ENCODE measurements around the gene GPC5. TPM values are rescaled to one million over a fixed set of nuclear protein-coding genes. Genes with fewer than 3 reads are reported as not detected.

Gene GPC5
- total and polyA plus RNA-seq, 2 donors (not counting 3 experiments of a cell fraction or from before 2014, with no cell fraction given), result 0.59 to 0.97 TPM

DNA sequence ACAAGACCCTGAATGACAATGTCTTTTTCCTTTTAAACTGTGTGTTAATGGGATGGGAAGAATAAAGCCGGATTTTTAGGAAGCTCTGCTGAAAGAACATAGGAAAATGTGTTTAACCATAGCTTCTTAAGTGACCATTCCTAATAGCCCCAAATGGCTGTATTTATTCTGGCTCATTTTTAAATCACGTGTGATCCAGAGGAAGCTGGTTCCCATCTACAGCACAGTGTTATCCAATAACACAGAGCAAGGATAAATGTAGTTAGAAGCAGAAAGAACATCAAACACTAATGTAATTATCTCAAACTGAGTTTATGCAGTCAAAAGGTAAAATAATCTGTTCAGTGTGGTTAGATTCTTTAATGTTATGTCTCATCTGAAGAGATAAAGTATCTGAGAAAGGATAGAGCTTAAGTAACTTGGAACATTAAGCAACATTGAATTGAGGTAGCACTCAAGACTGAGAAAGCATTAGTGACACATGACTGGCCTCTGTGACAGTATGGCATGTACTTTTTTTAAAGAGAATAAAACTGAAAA lies 853.3 kb downstream of the GPC5 start:
- dilution Hi-C loops (cut with MboI; ENCODE audit: extremely low pct_ligation_motif_present, low sequenced_read_pairs), result no loop called here
- BruUV-seq (replicated peaks), result no TSS peak
- DNase-seq (ENCODE audit: low read depth, low spot score), result no peak
- CTCF ChIA-PET, result no interaction called here
- FAIRE-seq, result no peak
- Histone ChIP-seq H3K4me3 (replicated peaks in 1 of 3; ENCODE audit: insufficient read depth in 1 of 3, low read depth in 1 of 3, low read length in 3 of 3) (no peak overlapping the region), H3K27me3 (ENCODE audit: control insufficient read depth in 2 of 2, insufficient read depth in 2 of 2, low read length in 2 of 2) (no peaks in the 10 kb centered on the region), H3K9me1 (replicated peaks; ENCODE audit: control insufficient read depth, extremely low read depth, insufficient read depth, low read length) (no peaks in the 10 kb centered on the region), H4K20me1 (replicated peaks; ENCODE audit: control insufficient read depth, extremely low read depth, insufficient read depth, low read length) (no peaks in the 10 kb centered on the region), H3K9me3 (replicated peaks; ENCODE audit: control insufficient read depth, insufficient read depth, low read length) (no peaks in the 10 kb centered on the region), H3K79me2 (ENCODE audit: control insufficient read depth, insufficient read depth, low read length) (no peaks in the 10 kb centered on the region), H3K36me3 (ENCODE audit: control insufficient read depth in 2 of 2, extremely low read depth in 1 of 2, insufficient read depth in 2 of 2, low read length in 2 of 2) (no peaks in the 10 kb centered on the region), H3K4me1 (ENCODE audit: control insufficient read depth, extremely low read depth, insufficient read depth, low read length) (no peaks in the 10 kb centered on the region), H3K27ac (ENCODE audit: insufficient read depth, low read depth, low read length) (no peak overlapping the region), H3K4me2 (ENCODE audit: insufficient read depth, low read length) (no peak overlapping the region), H3K9ac (replicated peaks; ENCODE audit: extremely low read depth, insufficient read depth, low read length) (no peak overlapping the region), H2AFZ (ENCODE audit: low read depth, low read length) (no peak overlapping the region)
- POLR2A ChIA-PET, result no interaction called here
- intact Hi-C loops (cut with micrococcal nuclease), result no loop called here
- no peak for TF ChIP-seq FOS (IDR thresholded peaks at IDR 0.05; ENCODE audit: borderline replicate concordance, insufficient read depth, low read length)

DNA sequence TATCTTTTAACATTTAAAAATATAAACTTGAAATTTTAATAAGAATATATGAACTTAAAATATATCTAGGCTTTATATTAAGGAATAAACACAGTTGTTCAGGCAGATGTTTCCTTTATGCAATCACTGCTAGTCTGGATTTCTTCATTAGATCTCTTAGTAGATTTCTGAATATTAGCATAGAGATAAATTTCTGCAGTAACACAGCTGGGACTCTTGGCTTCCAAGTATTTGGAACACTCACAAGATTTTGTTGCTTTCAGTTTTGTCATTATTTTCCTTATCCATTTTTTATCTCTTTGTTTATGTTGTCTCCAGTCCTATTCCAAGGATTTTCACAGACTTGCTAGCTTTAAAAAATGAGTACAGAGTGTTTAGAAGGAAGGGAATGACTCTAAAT lies 857.1 kb downstream of the GPC5 start:
- FAIRE-seq (no peak), DNase-seq (ENCODE audit: low read depth, low spot score) (no peak)
- no peak for TF ChIP-seq POLR2AphosphoS5 (IDR thresholded peaks at IDR 0.05; ENCODE audit: insufficient read depth, low read depth, low read length)
- no peak for TF ChIP-seq FOS (IDR thresholded peaks at IDR 0.05; ENCODE audit: borderline replicate concordance, insufficient read depth, low read length)
- TF ChIP-seq, protein P1, sequence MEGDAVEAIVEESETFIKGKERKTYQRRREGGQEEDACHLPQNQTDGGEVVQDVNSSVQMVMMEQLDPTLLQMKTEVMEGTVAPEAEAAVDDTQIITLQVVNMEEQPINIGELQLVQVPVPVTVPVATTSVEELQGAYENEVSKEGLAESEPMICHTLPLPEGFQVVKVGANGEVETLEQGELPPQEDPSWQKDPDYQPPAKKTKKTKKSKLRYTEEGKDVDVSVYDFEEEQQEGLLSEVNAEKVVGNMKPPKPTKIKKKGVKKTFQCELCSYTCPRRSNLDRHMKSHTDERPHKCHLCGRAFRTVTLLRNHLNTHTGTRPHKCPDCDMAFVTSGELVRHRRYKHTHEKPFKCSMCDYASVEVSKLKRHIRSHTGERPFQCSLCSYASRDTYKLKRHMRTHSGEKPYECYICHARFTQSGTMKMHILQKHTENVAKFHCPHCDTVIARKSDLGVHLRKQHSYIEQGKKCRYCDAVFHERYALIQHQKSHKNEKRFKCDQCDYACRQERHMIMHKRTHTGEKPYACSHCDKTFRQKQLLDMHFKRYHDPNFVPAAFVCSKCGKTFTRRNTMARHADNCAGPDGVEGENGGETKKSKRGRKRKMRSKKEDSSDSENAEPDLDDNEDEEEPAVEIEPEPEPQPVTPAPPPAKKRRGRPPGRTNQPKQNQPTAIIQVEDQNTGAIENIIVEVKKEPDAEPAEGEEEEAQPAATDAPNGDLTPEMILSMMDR (IDR thresholded peaks at IDR 0.05; ENCODE audit: extremely low read depth in 1 of 2, insufficient read depth in 1 of 2, low read depth in 1 of 2, low read length in 2 of 2), result no peak
- no peak for TF ChIP-seq MYC (IDR thresholded peaks at IDR 0.05; ENCODE audit: low read depth, low read length)
- TF ChIP-seq, protein P2, sequence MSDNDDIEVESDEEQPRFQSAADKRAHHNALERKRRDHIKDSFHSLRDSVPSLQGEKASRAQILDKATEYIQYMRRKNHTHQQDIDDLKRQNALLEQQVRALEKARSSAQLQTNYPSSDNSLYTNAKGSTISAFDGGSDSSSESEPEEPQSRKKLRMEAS (IDR thresholded peaks at IDR 0.05; ENCODE audit: insufficient read depth, insufficient read length), result no peak
- TF ChIP-seq EZH2 (IDR thresholded peaks at IDR 0.05; ENCODE audit: borderline replicate concordance, low read depth, low read length, severe bottlenecking), result no peak
- TF ChIP-seq POLR2A (IDR thresholded peaks at IDR 0.05; ENCODE audit: low read depth, low read length), result no peak
- TF ChIP-seq GATA2 (IDR thresholded peaks at IDR 0.05; ENCODE audit: insufficient read depth, insufficient read length, low read depth, low read length), result no peak
- TF ChIP-seq JUN (IDR thresholded peaks at IDR 0.05; ENCODE audit: borderline replicate concordance, insufficient read depth, insufficient read length, low read depth), result no peak
- CTCF ChIA-PET, result no interaction called here
- dilution Hi-C loops (cut with MboI; ENCODE audit: extremely low pct_ligation_motif_present, low sequenced_read_pairs) (no loop called here), intact Hi-C loops (cut with micrococcal nuclease) (no loop called here)
- H3K9ac ChIP-seq (replicated peaks; ENCODE audit: extremely low read depth, insufficient read depth, low read length), result no peak overlapping the region
- H3K9me1 ChIP-seq (replicated peaks; ENCODE audit: control insufficient read depth, extremely low read depth, insufficient read depth, low read length), result no peaks in the 10 kb centered on the region
- no peak overlapping the region for H3K4me2 ChIP-seq (ENCODE audit: insufficient read depth, low read length)
- no peaks in the 10 kb centered on the region for H3K36me3 ChIP-seq (ENCODE audit: control insufficient read depth in 2 of 2, extremely low read depth in 1 of 2, insufficient read depth in 2 of 2, low read length in 2 of 2)
- H4K20me1 ChIP-seq (replicated peaks; ENCODE audit: control insufficient read depth, extremely low read depth, insufficient read depth, low read length), result no peaks in the 10 kb centered on the region
- no peaks in the 10 kb centered on the region for H3K27me3 ChIP-seq (ENCODE audit: control insufficient read depth in 2 of 2, insufficient read depth in 2 of 2, low read length in 2 of 2)
- no peak overlapping the region for H2AFZ ChIP-seq (ENCODE audit: low read depth, low read length)
- H3K4me1 ChIP-seq (ENCODE audit: control insufficient read depth, extremely low read depth, insufficient read depth, low read length), result no peaks in the 10 kb centered on the region
- no peaks in the 10 kb centered on the region for H3K79me2 ChIP-seq (ENCODE audit: control insufficient read depth, insufficient read depth, low read length)
- H3K27ac ChIP-seq (ENCODE audit: insufficient read depth, low read depth, low read length), result no peak overlapping the region
- H3K9me3 ChIP-seq (replicated peaks; ENCODE audit: control insufficient read depth, insufficient read depth, low read length), result peaks cover 3% of the 10 kb centered on the region
- POLR2A ChIA-PET, result no interaction called here
- BruUV-seq (replicated peaks), result no TSS peak
- H3K4me3 ChIP-seq (replicated peaks in 1 of 3; ENCODE audit: insufficient read depth in 1 of 3, low read depth in 1 of 3, low read length in 3 of 3), result no peak overlapping the region

Data from endothelial cell of umbilical vein (primary cell).